AG04449 (cell line): ENCODE data around the gene POLD4.

Source experiments
- CTCF ChIA-PET: fragments of 350-600 bp; formaldehyde crosslinking; extraction: SDS; loops from one replicate; lab custom pipeline; 2021; ENCODE audit warnings: antibody characterized with exemption; lab: Yijun Ruan, JAX
- POLR2A ChIA-PET: fragments of 400-600, 350-600 bp; formaldehyde crosslinking; extraction: SDS; loops from one replicate; lab custom pipeline; 2020; ENCODE audit warnings: antibody characterized with exemption, inconsistent platforms; lab: Yijun Ruan, JAX
- DNase-seq: peaks from one replicate; pipeline ENCODE4 v3.0.0-alpha.2; 2010; ENCODE audit warnings: low read depth, low spot score
- H3K4me3 ChIP-seq: 2 replicates; pipeline ENCODE4 v1.5.1; 2011; ENCODE audit warnings: low read depth, mild to moderate bottlenecking, control low read depth, low read length
- CTCF ChIP-seq: IDR thresholded peaks from one replicate; pipeline ENCODE4 v1.5.1; 2011; ENCODE audit warnings: mild to moderate bottlenecking, moderate library complexity, low read length, control low read depth, inconsistent platforms; ENCODE audit not compliant: insufficient read depth; ENCODE audit errors: missing control alignments

POLD4 gene

GRCh38 chr11:67400251-67400941, 47.0 kb upstream of the POLD4 start:
- peak overlapping the region; percentile 86 for H3K4me3 ChIP-seq
- ChIA-PET POLR2A (interaction anchor here (0.6 to 2.4 kb wide), 4 partner anchors 9 to 45 kb away, joined by 3 to 31 read pairs (median 5); partner anchors contain the start of gene RAD9A), CTCF (interaction anchor here (0.7 to 47.5 kb wide), 13 partner anchors 9 to 138 kb away, joined by 3 to 2108 read pairs (median 8); partner anchors contain the start of genes CARNS1, CDK2AP2, CLCF1 and PITPNM1)
- no peak for DNase-seq
- no peak for TF ChIP-seq CTCF

- H3K4me3 ChIP-seq = peak overlapping the region; percentile 12; the same call in 1 of the 2 replicates
- ChIA-PET CTCF (interaction anchor here (1.0 to 47.5 kb wide), 2 partner anchors 15 to 30 kb away, joined by 3 to 2108 read pairs; partner anchors contain the start of genes CLCF1 and POLD4), POLR2A (interaction anchor here (1.1 kb wide), 1 partner anchor 26 kb away, joined by 3 read pairs; no protein-coding TSS in a partner anchor)
- DNase-seq = no peak
- no peak for TF ChIP-seq CTCF
These were observed 45.6 kb upstream of the POLD4 start for GRCh38 chr11:67398661-67399563.

- ChIA-PET CTCF (interaction anchor here (1.9 to 47.5 kb wide), 2 partner anchors 29 to 108 kb away, joined by 4 to 2108 read pairs; partner anchors contain the start of genes CLCF1 and POLD4), POLR2A (interaction anchor here (0.5 kb wide), 1 partner anchor 107 kb away, joined by 3 read pairs; no protein-coding TSS in a partner anchor)
- H3K4me3 ChIP-seq = no peak overlapping the region
- TF ChIP-seq CTCF = no peak
- no peak for DNase-seq
These were observed 44.8 kb upstream of the POLD4 start for GRCh38 chr11:67397986-67398660.

GRCh38 chr11:67397536-67397935, 44.2 kb upstream of the POLD4 start:
- ChIA-PET POLR2A (no interaction called here), CTCF (interaction anchor here (1.9 to 47.5 kb wide), 2 partner anchors 29 to 108 kb away, joined by 4 to 2108 read pairs; partner anchors contain the start of genes CLCF1 and POLD4)
- no peak for TF ChIP-seq CTCF
- no peak overlapping the region for H3K4me3 ChIP-seq
- DNase-seq = no peak

GRCh38 chr11:67396587-67397389, 43.4 kb upstream of the POLD4 start:
- DNase-seq = no peak
- TF ChIP-seq CTCF = no peak
- ChIA-PET POLR2A (no interaction called here), CTCF (interaction anchor here (0.7 to 47.5 kb wide), 3 partner anchors 28 to 111 kb away, joined by 3 to 2108 read pairs (median 4); partner anchors contain the start of genes CLCF1 and POLD4)
- H3K4me3 ChIP-seq = no peak overlapping the region
